Measurements from ENCODE around the gene PRKRIP1.

DNA sequence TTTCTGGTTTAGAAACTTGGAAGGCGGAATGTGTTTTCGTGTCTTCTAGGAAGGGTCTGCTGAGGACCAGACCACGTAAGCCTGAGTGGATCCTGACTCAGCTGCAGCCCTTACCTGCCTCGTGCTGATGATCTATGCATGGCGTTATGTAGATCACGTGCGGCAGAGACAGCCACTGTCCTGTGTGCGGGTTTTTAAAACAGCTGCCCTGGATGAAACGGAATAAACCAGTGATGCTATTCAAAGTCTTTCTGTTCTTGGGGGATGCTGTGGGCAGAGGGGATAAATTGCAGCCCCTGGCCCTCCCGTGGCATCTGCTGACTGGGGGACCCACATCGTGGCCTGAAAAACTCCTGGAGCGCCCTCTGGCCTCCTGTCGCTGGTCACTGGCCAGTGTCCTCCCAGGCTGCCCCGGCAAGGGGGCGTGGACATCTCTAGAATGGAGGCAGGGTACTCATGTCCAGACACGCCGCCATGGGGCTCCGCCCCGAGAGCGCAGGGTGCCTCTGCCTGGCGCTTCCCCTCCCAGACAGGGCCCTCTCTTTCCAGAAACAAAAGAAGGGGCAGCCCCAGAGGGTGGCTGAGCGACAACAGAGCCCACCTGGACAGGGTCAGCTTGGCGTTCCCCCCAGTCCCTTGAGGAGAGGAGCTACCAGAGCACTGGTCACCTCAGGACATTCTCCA lies 55.4 kb downstream of the PRKRIP1 start:
- TF ChIP-seq, protein P1, sequence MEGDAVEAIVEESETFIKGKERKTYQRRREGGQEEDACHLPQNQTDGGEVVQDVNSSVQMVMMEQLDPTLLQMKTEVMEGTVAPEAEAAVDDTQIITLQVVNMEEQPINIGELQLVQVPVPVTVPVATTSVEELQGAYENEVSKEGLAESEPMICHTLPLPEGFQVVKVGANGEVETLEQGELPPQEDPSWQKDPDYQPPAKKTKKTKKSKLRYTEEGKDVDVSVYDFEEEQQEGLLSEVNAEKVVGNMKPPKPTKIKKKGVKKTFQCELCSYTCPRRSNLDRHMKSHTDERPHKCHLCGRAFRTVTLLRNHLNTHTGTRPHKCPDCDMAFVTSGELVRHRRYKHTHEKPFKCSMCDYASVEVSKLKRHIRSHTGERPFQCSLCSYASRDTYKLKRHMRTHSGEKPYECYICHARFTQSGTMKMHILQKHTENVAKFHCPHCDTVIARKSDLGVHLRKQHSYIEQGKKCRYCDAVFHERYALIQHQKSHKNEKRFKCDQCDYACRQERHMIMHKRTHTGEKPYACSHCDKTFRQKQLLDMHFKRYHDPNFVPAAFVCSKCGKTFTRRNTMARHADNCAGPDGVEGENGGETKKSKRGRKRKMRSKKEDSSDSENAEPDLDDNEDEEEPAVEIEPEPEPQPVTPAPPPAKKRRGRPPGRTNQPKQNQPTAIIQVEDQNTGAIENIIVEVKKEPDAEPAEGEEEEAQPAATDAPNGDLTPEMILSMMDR (IDR thresholded peaks at IDR 0.05): no peak
- TF ChIP-seq EP300 (IDR thresholded peaks at IDR 0.05) (no peak), POLR2AphosphoS5 (IDR thresholded peaks at IDR 0.05) (no peak)
